H9 (cell line): ENCODE data around the gene PYGB. TPM values are rescaled to one million over a fixed set of nuclear protein-coding genes. Genes with fewer than 3 reads are reported as not detected.

ENCODE experiments used
- DNase-seq: peaks from one replicate; pipeline ENCODE4 v3.0.0-alpha.2; 2017
- H2AFZ ChIP-seq: one replicate; pipeline ENCODE4 v1.6.1; 2013; ENCODE audit warnings: mild to moderate bottlenecking, low read length, control low read depth, moderate library complexity
- H2AK5ac ChIP-seq: 2 replicates; pipeline ENCODE4 v1.6.1; 2013; ENCODE audit warnings: low read length, control low read depth, mixed read lengths; ENCODE audit not compliant: insufficient read length
- H2BK120ac ChIP-seq: one replicate; pipeline ENCODE4 v1.6.1; 2013; ENCODE audit warnings: low read depth, mild to moderate bottlenecking, low read length, control low read depth, inconsistent platforms; ENCODE audit not compliant: poor library complexity, severe bottlenecking
- H2BK12ac ChIP-seq: 2 replicates; pipeline ENCODE4 v1.6.1; 2013; ENCODE audit warnings: low read length, control low read depth, mixed read lengths, low read depth; ENCODE audit not compliant: insufficient read length
- H2BK15ac ChIP-seq: 2 replicates; pipeline ENCODE4 v1.6.1; 2013; ENCODE audit warnings: low read depth, low read length, control low read depth
- H2BK20ac ChIP-seq: one replicate; pipeline ENCODE4 v1.6.1; 2013; ENCODE audit warnings: low read depth, mild to moderate bottlenecking, low read length, control low read depth, inconsistent platforms; ENCODE audit not compliant: poor library complexity, severe bottlenecking
- H2BK5ac ChIP-seq: 2 replicates; pipeline ENCODE4 v1.6.1; 2013; ENCODE audit warnings: low read length, control low read depth, mixed read lengths; ENCODE audit not compliant: insufficient read length
- H3K14ac ChIP-seq: 2 replicates; pipeline ENCODE4 v1.6.1; 2013; ENCODE audit warnings: low read length, control low read depth; ENCODE audit not compliant: insufficient read depth
- H3K18ac ChIP-seq: 2 replicates; pipeline ENCODE4 v1.6.1; 2013; ENCODE audit warnings: low read depth, mild to moderate bottlenecking, mixed read lengths, low read length, control low read depth; ENCODE audit not compliant: insufficient read length
- H3K23ac ChIP-seq: 2 replicates; pipeline ENCODE4 v1.6.1; 2013; ENCODE audit warnings: low read length, control low read depth, mixed read lengths, low read depth; ENCODE audit not compliant: insufficient read length
- H3K23me2 ChIP-seq: 2 replicates; pipeline ENCODE4 v1.6.1; 2013; ENCODE audit warnings: low read depth, mild to moderate bottlenecking, mixed read lengths, low read length, control low read depth; ENCODE audit not compliant: insufficient read length, poor library complexity, severe bottlenecking
- H3K27ac ChIP-seq: 2 replicates; pipeline ENCODE4 v1.5.1; 2013; ENCODE audit warnings: low read length, control low read depth, mixed read lengths, low read depth; ENCODE audit not compliant: insufficient read length
- H3K27me3 ChIP-seq: 2 replicates; pipeline ENCODE4 v1.6.1; 2013; ENCODE audit warnings: low read length, control low read depth, inconsistent platforms; ENCODE audit not compliant: insufficient read depth
- H3K4ac ChIP-seq: 2 replicates; pipeline ENCODE4 v1.6.1; 2013; ENCODE audit warnings: low read depth, mild to moderate bottlenecking, control low read depth, inconsistent platforms, low read length, moderate library complexity
- H3K4me1 ChIP-seq: 2 replicates; pipeline ENCODE4 v1.6.1; 2013; ENCODE audit warnings: low read length, control low read depth, inconsistent platforms; ENCODE audit not compliant: insufficient read depth
- H3K4me2 ChIP-seq: 2 replicates; pipeline ENCODE4 v1.6.1; 2013; ENCODE audit warnings: low read length, control low read depth, mixed read lengths; ENCODE audit not compliant: insufficient read length, insufficient read depth
- H3K56ac ChIP-seq: 2 replicates; pipeline ENCODE4 v1.6.1; 2013; ENCODE audit warnings: low read depth, mild to moderate bottlenecking, mixed read lengths, low read length, control low read depth; ENCODE audit not compliant: insufficient read length
- H3K79me1 ChIP-seq: 2 replicates; pipeline ENCODE4 v1.6.1; 2013; ENCODE audit warnings: low read depth, mild to moderate bottlenecking, moderate library complexity, low read length, control low read depth, inconsistent platforms; ENCODE audit not compliant: insufficient read depth, poor library complexity, severe bottlenecking
- H3K79me2 ChIP-seq: 2 replicates; pipeline ENCODE4 v1.6.1; 2013; ENCODE audit warnings: low read length, control low read depth, inconsistent platforms; ENCODE audit not compliant: insufficient read depth
- H3K9ac ChIP-seq: 2 replicates; pipeline ENCODE4 v1.6.1; 2013; ENCODE audit warnings: low read length, control low read depth, mixed read lengths; ENCODE audit not compliant: insufficient read length; ENCODE audit errors: extremely low read depth
- H3K9me3 ChIP-seq: one replicate; pipeline ENCODE4 v1.6.1; 2013; ENCODE audit warnings: low read depth, low read length, inconsistent platforms; ENCODE audit not compliant: control insufficient read depth
- H3T11ph ChIP-seq: one replicate; pipeline ENCODE4 v1.6.1; 2013; ENCODE audit warnings: mild to moderate bottlenecking, low read length, control low read depth, inconsistent platforms
- H4K20me1 ChIP-seq: one replicate; pipeline ENCODE4 v1.6.1; 2013; ENCODE audit not compliant: control insufficient read depth, insufficient read length, insufficient read depth
- H4K5ac ChIP-seq: 2 replicates; pipeline ENCODE4 v1.6.1; 2013; ENCODE audit warnings: low read depth, mild to moderate bottlenecking, mixed read lengths, low read length, control low read depth; ENCODE audit not compliant: insufficient read length
- H4K8ac ChIP-seq: replicated peaks from 2 replicates; pipeline ENCODE4 v1.6.1; 2013; ENCODE audit warnings: low read length, control low read depth, mixed read lengths, low read depth; ENCODE audit not compliant: insufficient read length
- H4K91ac ChIP-seq: 2 replicates; pipeline ENCODE4 v1.6.1; 2013; ENCODE audit warnings: low read depth, mild to moderate bottlenecking, moderate library complexity, mixed read lengths, low read length, control low read depth; ENCODE audit not compliant: insufficient read length
- H3K27ac Mint-ChIP-seq, 3 experiments: 2 replicates in 2 of 3; 3 replicates in 1 of 3; pipeline ENCODE4 v1.8.0; 2020 to 2021; ENCODE audit warnings: mixed read lengths in 3 of 3, mild to moderate bottlenecking in 1 of 3, moderate library complexity in 1 of 3
- H3K27me3 Mint-ChIP-seq: 2 replicates; pipeline ENCODE4 v1.8.0; 2021; ENCODE audit warnings: low read depth, mild to moderate bottlenecking, moderate library complexity, mixed read lengths
- H3K36me3 Mint-ChIP-seq, 3 experiments: 2 replicates in 2 of 3; 3 replicates in 1 of 3; pipeline ENCODE4 v1.8.0; 2020 to 2021; ENCODE audit warnings: low read depth in 3 of 3, mixed read lengths in 3 of 3; ENCODE audit not compliant: insufficient read depth in 1 of 3
- H3K4me1 Mint-ChIP-seq, 2 experiments: 2 replicates each; pipeline ENCODE4 v1.8.0; 2020; ENCODE audit warnings: mixed read lengths in 2 of 2
- H3K4me3 Mint-ChIP-seq, 2 experiments: 2 replicates in 1 of 2; 3 replicates in 1 of 2; pipeline ENCODE4 v1.8.0; 2020 to 2021; ENCODE audit warnings: mild to moderate bottlenecking in 2 of 2, mixed read lengths in 2 of 2, moderate library complexity in 1 of 2
- H3K9me3 Mint-ChIP-seq, 2 experiments: 2 replicates in 1 of 2; 3 replicates in 1 of 2; pipeline ENCODE4 v1.8.0; 2020; ENCODE audit warnings: mild to moderate bottlenecking in 2 of 2, mixed read lengths in 2 of 2, moderate library complexity in 1 of 2
- WGBS: extraction: QIAGEN DNeasy Blood & Tissue Kit; methylation state at CpG from one replicate; pipeline ENCODE4 v1.1.7; 2013; ENCODE audit warnings: missing lambda C conversion rate, low lambda C conversion rate, mixed read lengths; ENCODE audit not compliant: insufficient read length; ENCODE audit errors: extremely low coverage; 5-methylcytosine and 5-hydroxymethylcytosine counted together
- total RNA-seq: library from RNA; stranded (reverse); gene quantifications from 2 replicates; pipeline ENCODE4 v1.2.1, GENCODE V29; 2021
- TF ChIP-seq, protein P1 (sequence below): fragments of 200-600 bp; sonication (generic); conservative IDR thresholded peaks from 3 replicates; pipeline ENCODE4 v1.8.0; 2021; ENCODE audit warnings: antibody characterized with exemption, mild to moderate bottlenecking

The PYGB gene
- total RNA-seq, 1 experiment from 2014 or later, result 46.9 TPM

DNA sequence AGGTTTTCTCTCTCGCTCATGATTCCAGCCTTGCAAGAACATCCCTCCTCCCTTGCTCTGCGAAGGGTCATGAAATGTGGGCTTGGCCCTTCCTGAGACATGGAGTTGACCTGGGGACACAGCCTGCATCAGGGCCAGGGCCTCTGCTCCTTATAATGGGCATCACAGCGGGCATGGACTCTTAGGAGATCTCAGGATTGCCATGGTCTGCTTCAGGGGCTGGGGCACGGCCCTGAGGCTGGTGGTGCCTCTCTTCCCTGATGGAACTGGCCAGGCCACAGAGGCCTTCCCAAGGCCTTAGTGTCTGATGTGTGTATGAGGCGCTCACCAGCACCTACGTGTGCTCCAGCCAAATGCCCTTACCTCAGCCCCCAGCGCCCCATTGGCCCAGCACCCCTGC is 28.5 kb upstream of the PYGB start:
- H3K27ac Mint-ChIP-seq, result peak overlapping the region in 1 of 3 experiments; percentile 37; a peak in 1 of 7 replicates
- Histone ChIP-seq H3K23ac (no peak overlapping the region), H4K20me1 (no peaks in the 10 kb centered on the region), H3K4ac (no peak overlapping the region), H2BK12ac (no peak overlapping the region), H3K9me3 (no peaks in the 10 kb centered on the region), H4K5ac (no peak overlapping the region), H2BK20ac (no peak overlapping the region), H2AFZ (no peak overlapping the region), H3K14ac (no peak overlapping the region), H2BK15ac (no peak overlapping the region), H2AK5ac (no peak overlapping the region), H4K8ac (no peak overlapping the region), H2BK5ac (no peak overlapping the region), H4K91ac (no peak overlapping the region), H2BK120ac (no peak overlapping the region), H3K23me2 (no peaks in the 10 kb centered on the region), H3K27ac (no peak overlapping the region), H3K9ac (no peak overlapping the region), H3K79me1 (no peaks in the 10 kb centered on the region), H3K56ac (no peak overlapping the region), H3K79me2 (no peaks in the 10 kb centered on the region), H3T11ph (no peak overlapping the region), H3K27me3 (no peaks in the 10 kb centered on the region), H3K4me2 (no peak overlapping the region), H3K4me1 (no peaks in the 10 kb centered on the region), H3K18ac (no peak overlapping the region)
- H3K36me3 Mint-ChIP-seq, result peaks cover 5 to 49% (median 20%) of the 10 kb centered on the region in 3 experiments; a peak in 6 of 7 replicates
- no peaks in the 10 kb centered on the region for H3K27me3 Mint-ChIP-seq
- no peak for DNase-seq
- H3K4me1 Mint-ChIP-seq, result peaks cover 13 to 15% of the 10 kb centered on the region in 2 experiments
- no CpG with 5 or more reads among the region's 7 CpGs for WGBS
- TF ChIP-seq, protein P1, sequence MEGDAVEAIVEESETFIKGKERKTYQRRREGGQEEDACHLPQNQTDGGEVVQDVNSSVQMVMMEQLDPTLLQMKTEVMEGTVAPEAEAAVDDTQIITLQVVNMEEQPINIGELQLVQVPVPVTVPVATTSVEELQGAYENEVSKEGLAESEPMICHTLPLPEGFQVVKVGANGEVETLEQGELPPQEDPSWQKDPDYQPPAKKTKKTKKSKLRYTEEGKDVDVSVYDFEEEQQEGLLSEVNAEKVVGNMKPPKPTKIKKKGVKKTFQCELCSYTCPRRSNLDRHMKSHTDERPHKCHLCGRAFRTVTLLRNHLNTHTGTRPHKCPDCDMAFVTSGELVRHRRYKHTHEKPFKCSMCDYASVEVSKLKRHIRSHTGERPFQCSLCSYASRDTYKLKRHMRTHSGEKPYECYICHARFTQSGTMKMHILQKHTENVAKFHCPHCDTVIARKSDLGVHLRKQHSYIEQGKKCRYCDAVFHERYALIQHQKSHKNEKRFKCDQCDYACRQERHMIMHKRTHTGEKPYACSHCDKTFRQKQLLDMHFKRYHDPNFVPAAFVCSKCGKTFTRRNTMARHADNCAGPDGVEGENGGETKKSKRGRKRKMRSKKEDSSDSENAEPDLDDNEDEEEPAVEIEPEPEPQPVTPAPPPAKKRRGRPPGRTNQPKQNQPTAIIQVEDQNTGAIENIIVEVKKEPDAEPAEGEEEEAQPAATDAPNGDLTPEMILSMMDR, result no peak
- H3K4me3 Mint-ChIP-seq, result no peak overlapping the region
- no peaks in the 10 kb centered on the region for H3K9me3 Mint-ChIP-seq
